ENCODE measurements around the gene MYBBP1A.

- TF ChIP-seq CTCF (IDR thresholded peaks at IDR 0.05) (no peak), POLR2A (IDR thresholded peaks at IDR 0.05) (no peak)
Measured at GRCh38 chr17:4550534-4551039, 4.6 kb downstream of the MYBBP1A start.
